GM23338 (cell line): ENCODE results near the gene OLIG3. TPM values are rescaled to one million over a fixed set of nuclear protein-coding genes. Genes with fewer than 3 reads are reported as not detected.

Experiments
- ATAC-seq: fragments of 200-7000 bp; cut with Tn5 transposase; 3 replicates; pipeline ENCODE4 v1.9.1; 2020
- DNase-seq: peaks from one replicate; pipeline ENCODE4 v3.0.0-alpha.2; 2015; ENCODE audit warnings: low spot score
- H2AFZ ChIP-seq: fragments of 200-600 bp; sonication (generic); 2 replicates; pipeline ENCODE4 v1.8.0; 2016; ENCODE audit warnings: antibody characterized with exemption, mild to moderate bottlenecking, moderate library complexity
- H3F3A ChIP-seq: fragments of 200-600 bp; sonication (generic); replicated peaks from 2 replicates; pipeline ENCODE4 v1.8.0; 2017; ENCODE audit warnings: antibody characterized with exemption, mixed run types, low read depth
- H3K27ac ChIP-seq: fragments of 200-600 bp; sonication (generic); 2 replicates; pipeline ENCODE4 v1.6.1; 2016; ENCODE audit warnings: low read depth
- H3K27me3 ChIP-seq: fragments of 200-600 bp; sonication (generic); 2 replicates; pipeline ENCODE4 v1.8.0; 2016; ENCODE audit warnings: mild to moderate bottlenecking, mixed run types, moderate library complexity; ENCODE audit not compliant: insufficient read depth
- H3K36me3 ChIP-seq: fragments of 200-600 bp; sonication (generic); 2 replicates; pipeline ENCODE4 v1.8.0; 2016; ENCODE audit warnings: mild to moderate bottlenecking; ENCODE audit not compliant: insufficient read depth
- H3K4me1 ChIP-seq: fragments of 200-600 bp; sonication (generic); 2 replicates; pipeline ENCODE4 v1.8.0; 2016; ENCODE audit warnings: mild to moderate bottlenecking, moderate library complexity; ENCODE audit not compliant: insufficient read depth
- H3K4me2 ChIP-seq: fragments of 200-600 bp; sonication (generic); 2 replicates; pipeline ENCODE4 v1.7.1; 2017; ENCODE audit warnings: mixed run types
- H3K4me3 ChIP-seq: fragments of 200-600 bp; sonication (generic); 2 replicates; pipeline ENCODE4 v1.6.1; 2016; ENCODE audit warnings: mixed run types
- H3K79me2 ChIP-seq: fragments of 200-600 bp; sonication (generic); replicated peaks from 2 replicates; pipeline ENCODE4 v1.8.0; 2017; ENCODE audit warnings: mild to moderate bottlenecking; ENCODE audit not compliant: insufficient read depth
- H3K9me2 ChIP-seq: fragments of 200-600 bp; sonication (generic); 2 replicates; pipeline ENCODE4 v1.8.0; 2017; ENCODE audit not compliant: insufficient read depth
- H4K20me1 ChIP-seq: fragments of 200-600 bp; sonication (generic); replicated peaks from 2 replicates; pipeline ENCODE4 v1.8.0; 2017; ENCODE audit warnings: mild to moderate bottlenecking; ENCODE audit not compliant: insufficient read depth
- H3K27ac Mint-ChIP-seq: 2 replicates; pipeline ENCODE4 v1.8.0; 2020; ENCODE audit warnings: inconsistent platforms, mild to moderate bottlenecking, moderate library complexity, mixed read lengths
- H3K27me3 Mint-ChIP-seq: 3 replicates; pipeline ENCODE4 v1.8.0; 2022; ENCODE audit warnings: low read depth, mild to moderate bottlenecking, moderate library complexity, mixed read lengths, inconsistent platforms; ENCODE audit not compliant: insufficient read depth, poor library complexity
- H3K36me3 Mint-ChIP-seq: 3 replicates; pipeline ENCODE4 v1.8.0; 2021; ENCODE audit warnings: low read depth, mild to moderate bottlenecking, inconsistent platforms, moderate library complexity, mixed read lengths
- H3K4me1 Mint-ChIP-seq: 3 replicates; pipeline ENCODE4 v1.8.0; 2020; ENCODE audit warnings: mild to moderate bottlenecking, inconsistent platforms, mixed read lengths
- H3K4me3 Mint-ChIP-seq: 3 replicates; pipeline ENCODE4 v1.8.0; 2021; ENCODE audit warnings: moderate library complexity, mild to moderate bottlenecking, inconsistent platforms, mixed read lengths
- H3K9me3 Mint-ChIP-seq: 3 replicates; pipeline ENCODE4 v1.8.0; 2020; ENCODE audit warnings: moderate library complexity, mild to moderate bottlenecking, inconsistent platforms, mixed read lengths
- EZH2 ChIP-seq: fragments of 200-600 bp; sonication (generic); IDR thresholded peaks from one replicate; pipeline ENCODE4 v1.8.0; 2017; ENCODE audit warnings: antibody characterized with exemption, mild to moderate bottlenecking, low read depth; ENCODE audit not compliant: unreplicated experiment
- ZNF331 ChIP-seq: fragments of 250-450 bp; sonication (Bioruptor Pico); IDR thresholded peaks from 2 replicates; pipeline ENCODE4 v1.5.0; 2020; ENCODE audit warnings: low read depth, mild to moderate bottlenecking, moderate library complexity
- polyA plus RNA-seq: library from polyadenylated mRNA; unstranded; fragments of >200 nt; fragmentation: Nextera tagmentation; extraction: Ambion mirVana; gene quantifications from 2 replicates; pipeline ENCODE4 v1.2.1, GENCODE V29; 2016
- total RNA-seq: library from RNA; depleted of rRNA; stranded (reverse); fragments of >200 nt; shearing (Covaris generic); gene quantifications from 2 replicates; pipeline ENCODE4 v1.2.3, GENCODE V29; 2014
- TF ChIP-seq, protein P1 (sequence below): fragments of 250-450 bp; sonication (Bioruptor Pico); IDR thresholded peaks from 2 replicates; pipeline ENCODE4 v1.5.0; 2020; ENCODE audit warnings: mild to moderate bottlenecking, moderate library complexity
- TF ChIP-seq, protein P2 (sequence below): IDR thresholded peaks from 2 replicates; pipeline ENCODE4 v1.6.1; 2016; ENCODE audit warnings: antibody characterized with exemption

The OLIG3 gene
- total and polyA plus RNA-seq, 2 experiments from 2014 or later: 0.10 to 1.1 TPM

DNA sequence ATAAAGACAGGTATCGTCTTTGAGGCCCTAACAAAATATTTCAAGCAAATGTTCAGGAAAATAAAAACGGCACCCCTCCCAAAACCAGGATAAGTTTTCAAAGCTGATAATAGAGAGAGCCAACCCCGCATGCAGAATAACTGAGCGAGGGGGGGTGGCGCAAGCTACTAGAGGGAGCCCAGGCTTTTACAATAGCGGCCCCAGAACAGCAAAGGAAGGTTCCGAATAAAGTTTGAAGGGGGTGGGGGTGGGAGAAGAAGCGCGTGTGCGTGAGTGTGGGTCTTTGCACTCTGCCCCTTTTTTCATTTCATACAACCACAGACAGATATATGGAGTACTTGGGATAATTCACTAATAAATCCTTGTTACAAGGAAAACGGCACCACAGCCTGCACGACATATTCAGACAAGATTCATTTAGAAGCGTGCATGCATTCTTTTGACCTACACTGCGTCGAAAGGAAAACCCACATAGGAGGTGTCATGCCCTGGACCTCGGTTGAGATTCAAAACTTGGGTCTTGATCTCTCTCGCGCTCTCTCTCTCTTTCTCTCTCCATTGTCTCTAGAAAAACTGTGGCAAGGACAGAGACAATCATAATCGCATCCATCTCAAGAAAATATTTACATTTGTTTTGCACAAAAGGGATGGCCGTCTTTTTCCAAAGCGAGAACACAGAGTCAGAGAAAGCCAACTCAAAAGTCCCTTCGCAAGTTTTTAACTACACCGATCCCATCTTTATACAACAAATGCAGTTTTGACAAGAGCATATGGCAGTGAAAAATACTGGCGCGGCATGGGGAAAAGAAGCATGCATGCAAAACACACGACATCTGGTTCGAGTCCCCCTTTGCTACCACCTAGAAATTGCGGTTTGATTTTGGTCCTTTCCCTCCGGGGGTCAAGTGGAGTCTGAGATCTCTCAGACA is 1.6 kb downstream of the OLIG3 start:
- TF ChIP-seq EZH2: peak; percentile 91
- TF ChIP-seq, protein P1, sequence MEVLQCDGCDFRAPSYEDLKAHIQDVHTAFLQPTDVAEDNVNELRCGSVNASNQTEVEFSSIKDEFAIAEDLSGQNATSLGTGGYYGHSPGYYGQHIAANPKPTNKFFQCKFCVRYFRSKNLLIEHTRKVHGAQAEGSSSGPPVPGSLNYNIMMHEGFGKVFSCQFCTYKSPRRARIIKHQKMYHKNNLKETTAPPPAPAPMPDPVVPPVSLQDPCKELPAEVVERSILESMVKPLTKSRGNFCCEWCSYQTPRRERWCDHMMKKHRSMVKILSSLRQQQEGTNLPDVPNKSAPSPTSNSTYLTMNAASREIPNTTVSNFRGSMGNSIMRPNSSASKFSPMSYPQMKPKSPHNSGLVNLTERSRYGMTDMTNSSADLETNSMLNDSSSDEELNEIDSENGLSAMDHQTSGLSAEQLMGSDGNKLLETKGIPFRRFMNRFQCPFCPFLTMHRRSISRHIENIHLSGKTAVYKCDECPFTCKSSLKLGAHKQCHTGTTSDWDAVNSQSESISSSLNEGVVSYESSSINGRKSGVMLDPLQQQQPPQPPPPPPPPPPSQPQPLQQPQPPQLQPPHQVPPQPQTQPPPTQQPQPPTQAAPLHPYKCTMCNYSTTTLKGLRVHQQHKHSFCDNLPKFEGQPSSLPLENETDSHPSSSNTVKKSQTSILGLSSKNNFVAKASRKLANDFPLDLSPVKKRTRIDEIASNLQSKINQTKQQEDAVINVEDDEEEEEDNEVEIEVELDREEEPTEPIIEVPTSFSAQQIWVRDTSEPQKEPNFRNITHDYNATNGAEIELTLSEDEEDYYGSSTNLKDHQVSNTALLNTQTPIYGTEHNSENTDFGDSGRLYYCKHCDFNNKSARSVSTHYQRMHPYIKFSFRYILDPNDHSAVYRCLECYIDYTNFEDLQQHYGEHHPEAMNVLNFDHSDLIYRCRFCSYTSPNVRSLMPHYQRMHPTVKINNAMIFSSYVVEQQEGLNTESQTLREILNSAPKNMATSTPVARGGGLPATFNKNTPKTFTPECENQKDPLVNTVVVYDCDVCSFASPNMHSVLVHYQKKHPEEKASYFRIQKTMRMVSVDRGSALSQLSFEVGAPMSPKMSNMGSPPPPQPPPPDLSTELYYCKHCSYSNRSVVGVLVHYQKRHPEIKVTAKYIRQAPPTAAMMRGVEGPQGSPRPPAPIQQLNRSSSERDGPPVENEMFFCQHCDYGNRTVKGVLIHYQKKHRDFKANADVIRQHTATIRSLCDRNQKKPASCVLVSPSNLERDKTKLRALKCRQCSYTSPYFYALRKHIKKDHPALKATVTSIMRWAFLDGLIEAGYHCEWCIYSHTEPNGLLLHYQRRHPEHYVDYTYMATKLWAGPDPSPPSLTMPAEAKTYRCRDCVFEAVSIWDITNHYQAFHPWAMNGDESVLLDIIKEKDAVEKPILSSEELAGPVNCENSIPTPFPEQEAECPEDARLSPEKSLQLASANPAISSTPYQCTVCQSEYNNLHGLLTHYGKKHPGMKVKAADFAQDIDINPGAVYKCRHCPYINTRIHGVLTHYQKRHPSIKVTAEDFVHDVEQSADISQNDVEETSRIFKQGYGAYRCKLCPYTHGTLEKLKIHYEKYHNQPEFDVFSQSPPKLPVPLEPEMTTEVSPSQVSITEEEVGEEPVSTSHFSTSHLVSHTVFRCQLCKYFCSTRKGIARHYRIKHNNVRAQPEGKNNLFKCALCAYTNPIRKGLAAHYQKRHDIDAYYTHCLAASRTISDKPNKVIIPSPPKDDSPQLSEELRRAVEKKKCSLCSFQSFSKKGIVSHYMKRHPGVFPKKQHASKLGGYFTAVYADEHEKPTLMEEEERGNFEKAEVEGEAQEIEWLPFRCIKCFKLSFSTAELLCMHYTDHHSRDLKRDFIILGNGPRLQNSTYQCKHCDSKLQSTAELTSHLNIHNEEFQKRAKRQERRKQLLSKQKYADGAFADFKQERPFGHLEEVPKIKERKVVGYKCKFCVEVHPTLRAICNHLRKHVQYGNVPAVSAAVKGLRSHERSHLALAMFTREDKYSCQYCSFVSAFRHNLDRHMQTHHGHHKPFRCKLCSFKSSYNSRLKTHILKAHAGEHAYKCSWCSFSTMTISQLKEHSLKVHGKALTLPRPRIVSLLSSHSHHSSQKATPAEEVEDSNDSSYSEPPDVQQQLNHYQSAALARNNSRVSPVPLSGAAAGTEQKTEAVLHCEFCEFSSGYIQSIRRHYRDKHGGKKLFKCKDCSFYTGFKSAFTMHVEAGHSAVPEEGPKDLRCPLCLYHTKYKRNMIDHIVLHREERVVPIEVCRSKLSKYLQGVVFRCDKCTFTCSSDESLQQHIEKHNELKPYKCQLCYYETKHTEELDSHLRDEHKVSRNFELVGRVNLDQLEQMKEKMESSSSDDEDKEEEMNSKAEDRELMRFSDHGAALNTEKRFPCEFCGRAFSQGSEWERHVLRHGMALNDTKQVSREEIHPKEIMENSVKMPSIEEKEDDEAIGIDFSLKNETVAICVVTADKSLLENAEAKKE (CRISPR knock-in tag): no peak
- Histone ChIP-seq H3F3A (peaks cover 23% of the 10 kb centered on the region; the same call in 1 of the 2 replicates), H3K27me3 (peaks cover 100% of the 10 kb centered on the region), H3K9me2 (no peaks in the 10 kb centered on the region), H3K36me3 (no peaks in the 10 kb centered on the region), H3K4me1 (peaks cover 64% of the 10 kb centered on the region), H3K27ac (no peak overlapping the region), H3K79me2 (no peaks in the 10 kb centered on the region), H3K4me2 (peak overlapping the region; percentile 96), H2AFZ (peak overlapping the region; percentile 96), H3K4me3 (peak overlapping the region; percentile 72), H4K20me1 (0 out of 2 replicates have a peak, but pooled peaks cover 3% of the 10 kb centered on the region)
- no peaks in the 10 kb centered on the region; the same call in 2 of the 3 replicates for H3K36me3 Mint-ChIP-seq
- H3K27me3 Mint-ChIP-seq: peaks cover 99% of the 10 kb centered on the region
- no peaks in the 10 kb centered on the region; the same call in 2 of the 3 replicates for H3K9me3 Mint-ChIP-seq
- H3K4me1 Mint-ChIP-seq: peaks cover 69% of the 10 kb centered on the region
- peak overlapping the region; percentile 71 for H3K4me3 Mint-ChIP-seq
- no peak overlapping the region for H3K27ac Mint-ChIP-seq
- no peak for DNase-seq
- no peak for ATAC-seq

DNA sequence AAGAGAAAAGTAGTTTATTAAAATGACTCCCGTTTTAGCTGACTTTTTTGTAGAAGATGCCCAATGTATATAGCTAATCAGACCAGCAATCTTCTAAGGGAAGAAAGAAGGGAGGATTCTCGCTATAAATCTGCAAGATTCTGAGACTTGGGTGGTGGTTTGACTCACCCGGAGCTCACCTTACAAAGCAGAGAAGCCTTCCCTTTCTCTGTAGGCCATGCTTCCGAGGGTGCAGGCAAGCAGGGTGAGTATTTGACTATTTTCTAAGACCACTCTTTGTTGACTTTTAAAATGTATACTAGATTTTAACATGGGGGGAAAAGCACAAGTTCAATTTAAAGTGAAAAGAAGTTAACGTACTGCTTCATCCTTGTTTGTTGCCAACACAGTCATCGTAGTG is 2.7 kb downstream of the OLIG3 start:
- H3K4me3 Mint-ChIP-seq: peak overlapping the region; percentile 71
- no peak for TF ChIP-seq ZNF331 (CRISPR knock-in tag)
- TF ChIP-seq, protein P2, sequence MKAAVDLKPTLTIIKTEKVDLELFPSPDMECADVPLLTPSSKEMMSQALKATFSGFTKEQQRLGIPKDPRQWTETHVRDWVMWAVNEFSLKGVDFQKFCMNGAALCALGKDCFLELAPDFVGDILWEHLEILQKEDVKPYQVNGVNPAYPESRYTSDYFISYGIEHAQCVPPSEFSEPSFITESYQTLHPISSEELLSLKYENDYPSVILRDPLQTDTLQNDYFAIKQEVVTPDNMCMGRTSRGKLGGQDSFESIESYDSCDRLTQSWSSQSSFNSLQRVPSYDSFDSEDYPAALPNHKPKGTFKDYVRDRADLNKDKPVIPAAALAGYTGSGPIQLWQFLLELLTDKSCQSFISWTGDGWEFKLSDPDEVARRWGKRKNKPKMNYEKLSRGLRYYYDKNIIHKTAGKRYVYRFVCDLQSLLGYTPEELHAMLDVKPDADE: no peak

More for the DNA sequence above, 2.7 kb downstream of the OLIG3 start:
- peaks cover 100% of the 10 kb centered on the region for H3K27me3 ChIP-seq
- H3K27me3 Mint-ChIP-seq: peaks cover 99% of the 10 kb centered on the region
- H3K27ac Mint-ChIP-seq: no peak overlapping the region
- H3F3A ChIP-seq: peaks cover 21% of the 10 kb centered on the region; the same call in 1 of the 2 replicates
- 0 out of 2 replicates have a peak, but pooled peaks cover 3% of the 10 kb centered on the region for H4K20me1 ChIP-seq
- DNase-seq (no peak), ATAC-seq (no peak)
- H3K4me1 Mint-ChIP-seq: peaks cover 75% of the 10 kb centered on the region
- peak overlapping the region; percentile 72 for H3K4me3 ChIP-seq
- H3K4me1 ChIP-seq: peaks cover 72% of the 10 kb centered on the region
- H3K79me2 ChIP-seq: no peaks in the 10 kb centered on the region
- peak overlapping the region; percentile 96 for H3K4me2 ChIP-seq
- H3K36me3 ChIP-seq: no peaks in the 10 kb centered on the region
- H3K36me3 Mint-ChIP-seq: no peaks in the 10 kb centered on the region; the same call in 2 of the 3 replicates
- H2AFZ ChIP-seq: no peak overlapping the region
- no peak overlapping the region for H3K27ac ChIP-seq
- no peaks in the 10 kb centered on the region for H3K9me2 ChIP-seq
- no peaks in the 10 kb centered on the region; the same call in 2 of the 3 replicates for H3K9me3 Mint-ChIP-seq
